NCI-H1436 (cell line): Measurements from ENCODE around the gene LPGAT1.

ENCODE experiments used
- DNase-seq: peaks from one replicate; lab custom pipeline; 2025; lab: John Stamatoyannopoulos, UW

The LPGAT1 gene

DNA sequence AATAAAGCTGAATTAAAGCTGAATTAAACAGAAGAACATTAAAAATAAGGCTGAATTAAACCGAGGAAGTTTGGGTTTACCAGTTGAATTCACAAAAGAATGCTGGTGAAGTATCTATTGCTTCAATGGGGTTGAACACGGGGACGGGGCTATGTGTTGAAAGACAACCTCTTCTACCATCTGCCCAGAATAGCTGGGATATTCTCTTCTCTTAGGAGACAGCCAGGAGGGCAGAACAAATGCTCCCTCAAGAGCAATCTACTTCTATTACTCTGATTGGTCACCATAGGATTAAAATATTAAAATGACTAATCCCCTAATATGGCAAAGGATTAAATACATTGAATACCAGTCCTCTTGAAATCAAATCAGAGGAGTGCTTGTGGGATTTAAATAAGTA lies 68.4 kb downstream of the LPGAT1 start:
- DNase-seq: no peak

GRCh38 chr1:211761400-211761799 lies 69.2 kb downstream of the LPGAT1 start:
- DNase-seq: no peak

DNA sequence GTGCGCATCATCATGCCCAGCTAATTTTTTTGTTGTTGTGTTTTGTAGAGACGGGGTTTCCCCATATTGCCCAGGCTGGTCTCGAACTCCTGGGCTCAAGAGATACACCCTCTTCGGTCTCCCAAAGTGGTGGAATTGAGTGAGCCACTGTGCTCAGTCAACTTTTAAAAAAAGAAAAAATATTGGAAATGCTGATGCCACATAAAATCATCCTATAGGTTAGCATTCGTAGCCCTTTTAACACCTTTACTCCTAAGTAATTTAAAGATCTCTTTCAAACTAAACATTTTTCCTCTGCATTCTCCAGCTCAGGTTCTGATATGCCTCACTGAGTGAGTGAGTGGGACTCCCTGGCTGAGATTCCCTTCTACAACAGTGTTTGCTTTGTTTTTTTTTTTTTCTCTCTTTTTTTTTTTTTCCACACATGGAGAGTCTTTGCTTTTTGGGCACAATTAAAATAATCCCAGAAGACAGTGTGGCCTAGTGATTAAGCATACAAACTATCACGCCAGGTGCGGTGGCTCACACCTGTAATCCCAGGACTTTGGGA lies 74.0 kb downstream of the LPGAT1 start:
- no peak for DNase-seq

DNA sequence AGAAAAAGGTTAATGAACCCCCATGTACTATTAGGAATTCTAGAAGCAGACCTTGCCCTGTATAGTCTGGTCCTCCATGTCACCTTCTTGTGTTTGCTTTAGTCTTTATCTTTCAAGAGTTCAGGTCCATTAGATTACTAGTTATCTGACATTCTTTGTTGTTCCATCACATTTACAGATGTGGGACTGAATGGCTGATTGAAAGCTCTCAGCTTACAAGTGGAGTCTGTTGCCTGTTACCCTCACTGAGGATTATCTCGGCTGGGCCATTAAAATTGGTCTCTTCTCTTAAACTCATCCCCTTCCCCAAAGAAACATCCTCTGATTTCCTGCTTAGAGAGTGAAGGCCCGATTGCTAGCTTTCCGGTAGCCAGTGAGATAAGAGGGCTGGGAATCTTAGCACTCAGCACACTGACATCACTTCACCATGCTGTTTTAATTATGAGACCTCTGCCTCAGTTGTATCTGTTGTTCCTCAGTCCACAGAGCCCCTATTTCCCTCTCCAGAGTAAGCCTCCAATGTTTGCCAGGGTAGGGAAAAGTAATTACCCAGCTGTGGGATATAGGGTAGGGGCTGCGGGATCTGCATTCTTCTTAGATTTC lies 76.8 kb downstream of the LPGAT1 start:
- DNase-seq: no peak

GRCh38 chr1:211752951-211753486 lies 77.5 kb downstream of the LPGAT1 start:
- DNase-seq: no peak

DNA sequence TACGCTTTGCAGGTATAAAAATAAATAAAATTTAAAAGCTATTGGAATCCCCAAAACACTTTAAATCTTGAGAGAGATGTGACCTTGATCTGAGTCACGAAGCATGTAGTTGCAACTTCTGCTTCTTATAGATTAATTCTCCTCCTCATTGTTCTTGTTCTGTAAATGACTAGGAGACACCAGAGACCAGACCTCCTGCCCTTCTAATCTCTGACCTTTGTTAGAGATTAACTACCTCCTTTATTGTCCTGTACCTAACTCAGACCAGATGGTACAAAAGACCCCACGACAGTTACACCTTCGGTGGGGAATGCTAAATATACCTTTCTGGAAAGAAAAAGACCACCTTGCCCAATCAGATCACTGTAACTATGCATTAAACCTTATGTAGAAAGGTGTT lies 78.2 kb downstream of the LPGAT1 start:
- no peak for DNase-seq

DNA sequence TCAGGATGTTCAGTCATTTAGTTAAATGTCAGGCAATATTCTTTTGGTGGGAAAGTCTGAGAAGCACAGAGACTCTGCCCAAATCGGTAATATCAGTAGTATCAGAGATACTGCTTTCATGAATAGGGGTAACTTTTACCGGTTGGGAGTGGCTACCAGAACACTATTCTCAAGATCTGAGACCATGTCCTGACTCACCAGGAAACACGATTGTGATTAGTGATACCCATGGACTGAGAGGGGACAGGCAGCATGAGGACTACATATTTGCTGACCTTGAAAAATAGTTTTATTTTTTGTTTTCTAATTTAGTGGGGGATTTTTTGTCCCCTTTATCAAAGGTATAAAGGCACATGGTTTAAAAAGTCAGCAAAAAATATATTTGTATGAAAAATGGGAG lies 79.1 kb downstream of the LPGAT1 start:
- no peak for DNase-seq

- no peak for DNase-seq
Measured at GRCh38 chr1:211750599-211750998, 80.0 kb downstream of the LPGAT1 start.

DNA sequence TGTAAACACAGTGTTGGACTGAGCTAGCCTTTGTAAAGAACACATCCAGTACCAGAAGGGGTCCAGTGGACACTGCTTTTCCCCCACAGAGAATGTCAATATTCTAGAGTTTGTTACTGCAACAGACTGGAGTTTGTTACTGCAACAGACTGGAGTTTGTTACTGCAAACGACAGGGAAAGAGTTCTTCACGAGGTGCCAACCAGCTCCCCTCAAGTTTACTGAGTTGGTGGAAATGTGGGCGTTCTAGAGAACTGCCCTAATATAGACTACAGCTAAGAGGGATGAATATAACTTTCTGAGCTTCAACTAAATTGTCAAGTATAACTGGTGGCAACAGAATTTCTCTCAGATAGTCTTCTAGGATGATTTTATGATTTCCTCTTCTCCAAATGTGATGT lies 81.3 kb downstream of the LPGAT1 start:
- no peak for DNase-seq

DNA sequence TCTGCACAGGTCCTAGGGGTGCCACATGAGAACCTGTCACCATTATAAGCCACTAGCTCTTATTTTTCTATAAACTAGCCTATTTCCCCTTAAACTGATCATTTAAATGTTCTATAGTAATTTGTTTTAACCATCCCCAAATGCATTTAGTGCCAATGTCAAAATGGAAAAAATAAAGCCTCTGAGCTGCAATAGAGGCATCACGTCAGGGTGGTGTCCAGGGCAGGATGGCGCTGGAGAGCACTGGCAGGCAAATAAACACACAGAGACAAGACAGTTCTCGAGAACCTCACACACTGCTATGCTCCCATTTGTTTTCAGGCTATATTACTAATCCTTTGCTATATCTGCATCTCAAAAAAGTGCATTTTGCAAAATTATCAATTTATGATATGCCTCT lies 81.8 kb downstream of the LPGAT1 start:
- DNase-seq: no peak

DNA sequence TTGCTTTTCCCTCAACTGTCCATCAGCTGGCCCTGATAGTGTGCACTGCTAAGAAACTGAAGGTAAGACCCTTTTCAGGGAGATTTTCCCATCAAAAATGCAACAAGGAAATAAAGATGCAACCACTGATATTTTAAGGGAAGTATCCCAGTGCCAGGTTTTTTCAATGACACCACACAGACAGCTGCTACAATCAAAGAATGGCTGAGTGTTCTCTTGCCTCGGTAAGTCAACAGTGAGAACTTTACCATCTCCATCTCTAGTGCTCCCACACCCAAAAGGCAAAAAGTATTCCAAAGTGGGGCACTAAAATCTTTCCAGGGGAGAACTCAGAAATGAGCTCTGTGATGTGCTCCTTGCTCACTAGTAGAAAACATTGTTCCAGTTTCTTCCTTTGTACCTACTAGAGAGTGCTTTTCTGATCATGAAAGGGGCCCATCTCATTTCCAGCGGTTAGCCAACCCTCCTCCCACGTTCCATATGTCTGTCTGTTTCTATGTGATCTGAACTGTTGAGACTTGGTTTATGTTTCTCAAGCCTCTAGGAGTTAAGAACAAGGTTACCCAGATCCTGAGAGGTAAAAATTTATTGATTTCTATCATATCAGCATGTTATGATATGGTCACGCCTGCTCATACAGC lies 87.6 kb downstream of the LPGAT1 start:
- no peak for DNase-seq

GRCh38 chr1:211742272-211742671 lies 88.3 kb downstream of the LPGAT1 start:
- DNase-seq: no peak

DNA sequence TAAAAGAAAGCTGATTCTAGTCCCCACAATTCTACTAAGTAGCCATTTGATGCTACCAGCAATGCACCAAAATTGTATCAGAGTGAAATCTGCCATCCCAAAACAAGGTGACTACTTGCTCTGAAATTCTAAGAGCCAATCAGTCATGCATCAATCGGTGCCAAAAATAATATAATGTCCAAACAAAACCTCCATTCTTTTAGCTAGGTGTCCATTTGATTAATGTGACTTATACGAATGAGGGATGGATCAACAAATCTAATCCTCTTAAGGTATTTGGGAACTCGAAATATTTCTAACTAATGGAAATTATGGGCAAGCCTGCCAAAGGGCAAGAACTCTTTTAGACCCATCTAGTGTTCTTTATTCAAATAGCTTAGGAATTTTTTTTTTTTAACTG lies 88.8 kb downstream of the LPGAT1 start:
- DNase-seq: no peak

- no peak for DNase-seq
Measured at GRCh38 chr1:211741116-211741515, 89.4 kb downstream of the LPGAT1 start.

GRCh38 chr1:211739671-211740411 lies 90.7 kb downstream of the LPGAT1 start:
- no peak for DNase-seq

GRCh38 chr1:211738691-211739301 lies 91.8 kb downstream of the LPGAT1 start:
- no peak for DNase-seq

DNA sequence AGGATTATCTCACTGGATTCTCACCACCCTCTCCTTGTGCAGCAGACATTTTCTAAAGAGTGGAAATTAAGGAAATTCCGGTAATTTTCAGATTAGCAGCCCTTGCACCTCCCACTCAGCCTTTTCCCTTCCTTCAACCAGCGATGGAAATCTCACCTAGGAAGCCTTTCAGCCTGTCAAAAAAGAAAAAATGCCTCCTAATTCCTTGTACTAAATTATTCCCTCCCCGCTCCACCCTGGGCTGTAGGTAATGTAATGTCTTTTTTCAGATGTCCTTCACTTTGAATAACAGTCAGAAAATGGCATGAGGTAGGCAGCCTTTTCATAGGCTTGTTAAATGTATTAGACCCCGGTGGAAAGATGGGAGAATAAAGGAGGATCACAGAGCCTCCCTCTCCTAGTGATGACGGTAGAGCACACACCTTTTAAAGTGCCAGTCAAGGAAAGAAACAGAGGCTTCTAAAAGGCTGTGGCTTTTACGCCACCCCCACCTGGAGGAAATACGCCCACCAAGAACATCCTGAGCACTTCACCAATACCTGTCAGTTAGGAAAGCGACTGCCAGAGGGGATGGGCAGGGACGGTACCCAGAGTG lies 92.4 kb downstream of the LPGAT1 start:
- DNase-seq: no peak

DNA sequence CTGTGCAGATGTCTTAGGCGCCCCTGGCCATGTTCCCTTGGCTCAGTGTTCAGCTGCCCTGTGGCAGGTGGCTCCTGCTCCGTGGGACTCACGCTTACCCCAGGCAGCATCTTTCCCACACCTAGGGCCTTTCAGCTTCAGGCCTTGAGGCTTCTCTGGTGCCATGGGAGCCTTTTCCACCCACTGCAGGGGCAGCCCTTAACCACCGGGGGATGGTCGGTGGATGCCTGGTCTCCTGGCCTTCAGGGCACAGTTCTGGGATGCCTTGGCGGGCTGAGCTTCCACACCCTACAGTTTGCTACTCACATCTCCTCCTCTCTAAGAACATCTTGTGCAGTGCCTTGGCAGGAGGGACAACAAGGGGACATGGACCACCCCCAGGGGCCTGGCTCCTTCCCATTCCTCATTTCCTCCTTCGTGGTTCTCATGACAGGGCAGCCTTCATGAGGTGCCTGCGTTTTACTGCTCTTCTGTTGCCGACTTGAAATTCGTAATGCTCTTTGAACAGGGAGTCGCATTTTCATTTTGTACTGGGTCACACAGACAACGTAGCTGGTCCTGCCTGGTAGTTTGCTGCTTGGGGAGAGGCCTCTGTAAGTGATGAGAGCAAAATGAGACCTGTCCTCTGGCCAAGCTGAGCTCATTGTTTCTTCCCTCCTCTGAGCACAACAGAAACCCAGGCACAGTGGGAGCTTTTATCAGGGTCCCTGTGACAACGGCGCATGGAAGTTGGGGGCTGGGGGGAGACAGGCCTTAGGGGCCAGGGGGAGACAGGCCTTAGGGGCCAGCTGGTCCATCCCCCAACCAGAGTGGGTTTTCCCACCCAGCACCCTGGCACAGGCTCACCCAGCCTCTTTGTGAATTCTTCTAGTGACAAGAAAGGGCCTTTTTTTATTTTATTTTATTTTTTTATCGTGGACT lies 93.2 kb downstream of the LPGAT1 start:
- no peak for DNase-seq

DNA sequence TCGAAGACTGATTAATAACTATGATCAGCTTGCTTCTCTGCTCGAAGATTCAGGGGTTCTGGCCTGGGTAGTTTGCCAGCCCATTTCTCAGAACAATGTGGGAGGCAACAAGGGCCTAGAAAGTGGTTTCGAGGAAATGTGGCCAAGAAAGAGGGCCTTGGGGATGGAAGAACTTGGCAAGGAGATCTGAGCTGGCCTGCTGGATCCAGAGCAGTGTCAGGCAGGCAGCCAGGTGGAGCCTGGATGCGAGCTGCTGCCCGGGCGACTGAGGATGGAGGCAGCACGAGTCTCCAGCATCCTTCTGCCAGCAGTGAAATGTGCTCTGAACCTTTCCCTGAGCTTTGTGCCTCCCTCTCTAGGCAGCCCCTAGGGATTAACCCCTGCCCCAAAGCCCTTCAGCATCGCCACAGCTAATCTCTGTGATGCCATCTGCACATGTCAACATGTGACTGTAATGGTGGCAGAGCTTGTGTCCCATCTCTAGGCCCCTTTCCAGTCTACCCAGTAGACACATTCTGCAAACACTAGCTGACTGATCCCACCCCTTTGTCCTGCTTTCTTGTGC lies 94.1 kb downstream of the LPGAT1 start:
- no peak for DNase-seq
